GM12864 (cell line): Measurements from ENCODE around the gene PARN.
"Not testable (repeated sequence)": the region's sequence is repeated elsewhere in the genome, so short reads cannot be mapped to it uniquely, and the experiment has no call there.

Experiments
- DNase-seq: peaks from one replicate; pipeline ENCODE4 v3.0.0-alpha.2; 2011; ENCODE audit warnings: low read depth
- H3K4me3 ChIP-seq: 2 replicates; pipeline ENCODE4 v1.5.1; 2011; ENCODE audit warnings: mild to moderate bottlenecking, low read depth, low read length, control low read depth
- CTCF ChIP-seq: IDR thresholded peaks from 2 replicates; pipeline ENCODE4 v1.5.1; 2011; ENCODE audit warnings: low read depth, mild to moderate bottlenecking, moderate library complexity, low read length, control low read depth, inconsistent platforms; ENCODE audit errors: missing control alignments

PARN gene

GRCh38 chr16:14407786-14408399 is 222.2 kb downstream of the PARN start:
- no peak overlapping the region for H3K4me3 ChIP-seq
- no peak for DNase-seq

GRCh38 chr16:14405611-14406537 is 224.2 kb downstream of the PARN start:
- H3K4me3 ChIP-seq = no peak overlapping the region; the same call in 1 of the 2 replicates
- DNase-seq = peak; percentile 83
- no peak for TF ChIP-seq CTCF

More at GRCh38 chr16:14407786-14408399, 222.2 kb downstream of the PARN start:
- no peak for TF ChIP-seq CTCF

- H3K4me3 ChIP-seq, DNase-seq: not testable (repeated sequence)
Measured at GRCh38 chr16:14403001-14403389, 227.1 kb downstream of the PARN start.

- not testable (repeated sequence) for H3K4me3 ChIP-seq, DNase-seq
Measured at GRCh38 chr16:14402114-14403000, 227.7 kb downstream of the PARN start.

GRCh38 chr16:14401711-14402061 is 228.4 kb downstream of the PARN start:
- H3K4me3 ChIP-seq, DNase-seq: not testable (repeated sequence)

- not testable (repeated sequence) for H3K4me3 ChIP-seq, DNase-seq
Measured at GRCh38 chr16:14400978-14401710, 228.9 kb downstream of the PARN start.

GRCh38 chr16:14400285-14400977 is 229.6 kb downstream of the PARN start:
- DNase-seq = no peak
- no peak for TF ChIP-seq CTCF
- no peak overlapping the region for H3K4me3 ChIP-seq

GRCh38 chr16:14399378-14400284 is 230.4 kb downstream of the PARN start:
- no peak overlapping the region; the same call in 1 of the 2 replicates for H3K4me3 ChIP-seq
- no peak for TF ChIP-seq CTCF
- DNase-seq = no peak
